Endothelial cell of hepatic sinusoid (primary cell): Measurements from ENCODE around the gene MISFA.
"Not testable (repeated sequence)": the region's sequence is repeated elsewhere in the genome, so short reads cannot be mapped to it uniquely, and the experiment has no call there.

Source experiments
- in situ Hi-C: cut with HindIII; loops from 2 replicates; pipeline ENCODE4 v1.10.0; 2017; ENCODE audit warnings: low sequenced_read_pairs

MISFA gene

DNA sequence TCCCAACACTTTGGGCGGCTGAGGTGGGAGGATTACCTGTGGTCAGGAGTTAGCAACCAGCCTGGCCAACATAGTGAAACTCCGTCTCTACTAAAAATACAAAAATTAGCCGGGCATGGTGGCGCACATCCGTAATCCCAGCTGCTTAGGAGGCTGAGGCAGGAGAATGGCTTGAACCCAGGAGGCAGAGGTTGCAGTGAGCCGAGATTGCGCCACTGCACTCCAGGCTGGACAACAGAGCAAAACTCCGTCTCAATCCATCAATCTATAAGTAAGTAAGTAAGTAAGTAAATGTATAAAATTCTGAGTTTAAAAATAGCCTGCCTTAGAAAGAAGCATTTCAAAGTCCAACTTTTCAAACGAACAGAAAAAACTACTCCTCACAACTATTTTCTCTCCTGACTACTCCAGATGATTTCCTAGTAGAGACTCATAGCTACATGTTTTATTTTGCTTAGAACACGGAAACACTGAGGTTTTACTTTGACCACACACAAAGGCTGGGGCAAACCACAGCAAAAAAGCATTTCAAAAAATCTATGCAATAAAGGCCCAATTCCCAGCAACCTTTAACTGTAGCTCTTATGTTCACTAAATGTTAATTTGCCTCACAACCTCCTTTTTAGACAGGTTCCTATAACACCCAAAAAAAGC is 18.2 kb downstream of the MISFA start:
- in situ Hi-C loops: no loop called here

- in situ Hi-C loops: no loop called here
Measured at GRCh38 chr11:18618342-18619025, 18.9 kb downstream of the MISFA start.

DNA sequence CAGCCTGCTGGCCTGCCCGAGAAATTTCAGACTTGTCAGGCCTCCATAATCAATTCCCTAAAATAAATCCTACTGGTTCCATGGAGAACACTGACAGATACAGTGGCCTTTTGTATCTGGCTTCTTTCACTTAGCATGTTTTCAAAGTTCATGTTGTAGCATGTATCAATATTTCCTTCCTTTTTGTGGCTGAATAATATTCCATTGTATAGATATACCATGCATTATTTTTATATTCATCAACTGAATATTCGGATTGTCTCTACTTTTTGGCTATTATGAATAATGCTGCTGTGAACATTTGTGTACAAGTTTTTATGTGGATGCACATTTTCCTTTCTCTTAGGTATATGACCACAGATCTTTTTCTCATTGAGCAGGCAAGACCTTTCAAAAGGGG is 24.1 kb downstream of the MISFA start:
- in situ Hi-C loops: no loop called here

DNA sequence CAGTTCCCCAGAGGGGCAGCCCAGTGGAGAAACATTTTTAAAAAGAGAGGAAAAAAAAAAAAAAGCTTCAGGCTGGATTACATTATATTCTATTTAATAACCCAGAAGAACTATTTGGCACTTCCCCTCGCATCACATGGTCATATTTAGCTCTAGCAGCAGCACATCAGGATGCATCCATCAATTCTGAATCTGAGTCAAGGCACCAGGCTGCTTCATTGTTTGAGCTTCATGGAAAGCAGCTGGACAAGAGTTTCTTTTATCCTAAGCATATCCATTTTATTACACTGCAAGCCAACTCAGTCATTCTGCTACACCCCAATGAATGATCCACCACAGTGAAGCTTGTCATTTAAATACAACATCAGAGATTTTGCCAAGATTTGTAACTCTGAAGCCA is 24.6 kb downstream of the MISFA start:
- in situ Hi-C loops: no loop called here

DNA sequence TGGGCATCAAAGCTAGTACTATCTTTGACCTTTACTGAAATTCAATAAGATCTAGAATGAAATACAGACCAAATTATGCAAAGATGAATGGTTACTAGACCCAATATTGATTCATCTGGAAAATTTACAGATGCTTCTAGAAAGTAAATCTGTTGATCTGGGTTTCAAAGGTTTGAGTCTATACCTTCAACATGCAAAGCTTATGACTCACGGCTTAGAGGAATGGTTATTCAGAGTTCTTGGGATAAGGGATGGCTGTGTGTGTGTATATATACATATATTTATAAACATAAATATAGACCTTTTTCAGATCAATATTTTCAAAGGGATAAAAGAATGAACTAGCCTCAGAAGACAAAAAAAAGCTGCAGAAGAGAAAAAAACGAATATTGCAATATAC is 33.3 kb downstream of the MISFA start:
- in situ Hi-C loops: no loop called here

DNA sequence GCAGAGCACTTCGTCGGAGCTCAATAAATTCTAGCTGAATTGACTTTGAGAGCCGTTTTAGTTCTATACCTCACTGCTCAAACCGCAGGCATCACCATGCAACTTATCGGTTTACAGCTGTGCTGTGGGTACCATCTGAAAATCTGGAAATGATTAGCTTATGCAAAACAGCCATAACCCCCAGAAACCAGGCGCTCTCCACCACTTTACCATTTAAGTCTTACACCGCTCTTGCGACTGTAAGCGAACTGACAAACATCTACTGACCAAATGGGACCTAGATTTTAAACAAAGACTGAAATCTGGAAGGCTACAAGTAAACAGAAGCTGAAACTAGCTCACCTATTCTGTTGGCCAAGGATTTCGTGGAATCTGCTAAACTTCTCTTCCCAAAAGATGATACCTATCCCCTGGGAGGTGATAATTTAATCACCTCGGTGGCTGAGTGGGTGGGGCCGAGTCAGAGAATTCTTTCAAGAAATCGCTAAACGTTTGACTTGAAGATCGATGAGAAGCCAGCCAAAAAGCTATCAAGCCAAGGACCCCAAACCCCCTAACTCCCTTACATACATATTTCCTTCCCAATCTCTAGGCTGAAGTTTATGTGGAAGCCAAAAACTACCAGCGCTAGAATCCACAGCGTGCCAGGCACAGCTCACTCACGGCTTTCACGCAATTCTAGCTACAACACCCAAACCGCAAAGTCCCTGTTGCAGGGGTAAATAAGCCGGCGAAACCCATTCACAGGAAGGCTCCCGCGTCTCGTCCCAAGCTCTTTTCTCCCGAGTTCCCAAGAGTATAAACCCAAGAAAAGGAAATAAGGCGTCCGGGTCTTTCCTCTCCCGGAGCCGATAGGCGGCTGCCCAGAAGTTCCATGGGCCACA is 33.9 kb downstream of the MISFA start:
- in situ Hi-C loops: no loop called here

DNA sequence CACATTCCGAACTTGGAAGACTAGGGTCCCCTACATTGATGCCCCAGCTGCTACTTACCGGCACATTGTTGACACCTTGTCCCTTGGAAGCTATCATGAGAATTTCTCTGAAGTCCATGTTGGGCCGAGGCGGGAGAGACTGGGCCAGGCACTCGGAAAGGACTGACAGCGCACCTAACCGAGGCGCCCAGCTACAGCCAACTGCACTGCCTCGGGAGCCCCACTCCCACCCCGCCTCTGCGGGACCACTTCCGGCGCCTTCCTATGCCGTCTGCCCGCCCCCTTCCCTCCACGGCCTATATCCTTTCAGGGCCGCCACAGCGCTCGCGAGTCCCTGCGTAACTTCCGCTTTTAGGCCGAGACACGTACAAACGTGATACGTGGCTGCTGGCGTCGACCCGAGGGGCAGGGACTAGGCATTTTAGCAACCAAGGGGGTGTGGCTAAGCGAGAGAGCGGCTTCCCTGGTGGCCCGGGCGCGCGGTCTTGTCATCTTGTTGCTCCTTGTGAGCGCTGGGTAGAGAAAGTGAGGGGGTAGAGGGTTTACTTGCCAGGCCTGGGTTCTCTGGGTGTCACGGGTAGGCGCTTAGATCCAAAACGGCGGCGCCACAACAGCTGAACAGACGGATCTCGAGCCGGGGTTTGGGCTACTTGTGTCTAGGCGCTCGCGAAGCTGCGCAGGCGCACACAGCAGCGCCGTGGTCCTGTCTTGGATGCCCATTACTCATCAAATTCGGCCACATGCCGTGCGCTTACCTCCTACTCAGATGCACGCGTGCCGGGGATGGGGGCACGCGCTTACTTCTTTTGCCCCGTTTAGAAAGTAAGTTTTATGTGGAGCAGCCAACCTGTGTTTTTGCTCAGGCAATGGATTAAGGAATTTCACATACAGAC is 34.8 kb downstream of the MISFA start, which contains the start of gene SPTY2D1:
Gene SPTY2D1 (minus strand): TSS at position 203 of the 893 bp plus-strand sequence. CDS start 85 bp downstream, at position 118.
- in situ Hi-C loops: no loop called here

- in situ Hi-C loops: no loop called here
Measured at GRCh38 chr11:18641677-18642076, 42.1 kb downstream of the MISFA start.

DNA sequence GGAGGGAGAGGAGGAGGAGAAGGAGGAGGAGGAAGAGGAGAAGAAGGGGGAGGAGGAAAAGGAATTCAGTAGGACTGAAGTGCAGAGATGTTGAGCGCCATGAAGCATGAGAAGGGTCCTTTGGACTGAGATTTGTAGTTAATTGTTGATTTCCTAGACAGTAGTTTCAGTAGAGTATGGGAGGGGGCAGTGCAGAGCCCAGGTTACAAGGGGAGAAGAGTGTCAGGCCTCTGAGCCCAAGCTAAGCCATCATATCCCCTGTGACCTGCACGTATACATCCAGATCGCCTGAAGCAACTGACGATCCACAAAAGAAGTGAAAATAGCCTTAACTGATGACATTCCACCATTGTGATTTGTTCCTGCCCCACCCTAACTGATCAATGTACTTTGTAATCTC is 43.4 kb downstream of the MISFA start:
- in situ Hi-C loops: not testable (repeated sequence)

- in situ Hi-C loops: no loop called here
Measured at GRCh38 chr11:18650353-18650752, 50.8 kb downstream of the MISFA start.

- in situ Hi-C loops: no loop called here
Measured at GRCh38 chr11:18650859-18651557, 51.4 kb downstream of the MISFA start.
